ENCODE results near the gene CGB8. TPM values are rescaled to one million over a fixed set of nuclear protein-coding genes. Genes with fewer than 3 reads are reported as not detected.
A peak's percentile ranks its signal among the peaks of the same experiment; 100 is the strongest.

CGB8 gene
- total and polyA plus RNA-seq, 2 of the 8 experiments (the other 6 are each of a cell fraction or from before 2014, with no cell fraction given), result 0.09 TPM; not detected in 1

DNA sequence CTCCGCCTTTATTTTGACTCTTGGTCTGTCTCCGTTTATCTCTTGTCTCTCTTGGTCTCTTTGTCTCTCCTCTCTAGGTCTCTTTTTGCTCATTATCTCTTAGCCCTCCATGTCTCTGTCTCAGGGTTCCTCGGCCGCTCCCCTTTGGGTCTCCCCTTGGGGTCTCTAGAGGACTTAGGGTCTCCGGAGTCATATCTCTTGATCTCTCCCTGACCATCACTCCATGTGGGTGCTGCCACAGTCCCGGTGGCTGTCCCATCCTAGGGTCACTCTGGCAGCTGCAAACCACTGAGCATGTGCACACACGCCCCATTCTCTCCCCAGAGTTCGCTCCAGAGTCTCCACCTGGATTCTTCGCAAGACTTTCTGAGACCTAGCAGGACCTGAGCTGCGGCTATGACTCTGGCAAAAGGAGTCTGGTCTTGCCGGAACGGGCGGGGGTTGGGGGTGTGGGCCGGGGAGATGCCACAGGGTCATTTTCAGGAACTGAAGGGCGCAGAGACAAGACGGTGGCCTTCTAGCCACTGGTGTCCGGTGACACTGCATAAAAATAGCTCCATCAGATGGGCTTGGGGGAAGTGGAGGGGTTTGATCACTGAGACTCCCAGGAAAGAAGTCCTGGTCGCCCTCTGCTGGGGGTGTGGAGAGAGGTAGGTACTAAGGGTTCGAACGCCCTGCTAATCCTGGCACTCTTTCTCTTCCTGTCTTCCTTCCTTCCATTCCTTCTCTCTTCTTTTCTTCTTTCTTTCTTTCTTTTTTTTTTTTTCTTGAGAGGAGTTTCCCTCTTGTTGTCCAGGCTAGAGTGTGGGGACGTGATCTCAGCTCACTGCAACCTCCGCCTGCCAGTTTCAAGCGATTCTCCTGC, 24.8 kb upstream of the CGB8 start:
- Histone ChIP-seq H3K27me3 (replicated peaks in 1 of 4; ENCODE audit: control insufficient read depth in 3 of 4, extremely low read depth in 1 of 4, insufficient read depth in 3 of 4, low read length in 3 of 4) (peaks cover 26 to 49% (median 47%) of the 10 kb centered on the region in 4 experiments), H2AK5ac (ENCODE audit: low read depth, low read length) (no peak overlapping the region), H3K14ac (ENCODE audit: insufficient read length) (no peak overlapping the region), H3K4me1 (replicated peaks in 1 of 4; ENCODE audit: control insufficient read depth in 3 of 4, insufficient read depth in 4 of 4, low read length in 3 of 4) (peaks cover 0 to 2% (median 0%) of the 10 kb centered on the region in 4 experiments; a peak in 2 of 7 replicates), H4K91ac (replicated peaks; ENCODE audit: insufficient read length, low read length) (no peak overlapping the region), H3K9me3 (ENCODE audit: insufficient read depth in 2 of 2, low read depth in 1 of 2, low read length in 1 of 2) (peaks cover 0 to 5% of the 10 kb centered on the region in 2 experiments; a peak in 1 of 4 replicates), H4K5ac (ENCODE audit: insufficient read length, low read depth, low read length) (no peak overlapping the region), H4K8ac (ENCODE audit: extremely low read depth, insufficient read depth, low read length) (no peak overlapping the region; the same call in 1 of the 2 replicates), H2BK15ac (ENCODE audit: low read length) (no peak overlapping the region), H3K4me2 (ENCODE audit: insufficient read depth in 1 of 2, low read depth in 2 of 2, low read length in 2 of 2) (no peak overlapping the region; a peak in 1 of 4 replicates), H2BK120ac (replicated peaks; ENCODE audit: low read depth, low read length) (no peak overlapping the region), H3K4ac (replicated peaks; ENCODE audit: insufficient read length, low read depth, low read length) (no peak overlapping the region), H3K79me1 (ENCODE audit: low read depth, low read length) (no peaks in the 10 kb centered on the region), H4K20me1 (replicated peaks in 1 of 2; ENCODE audit: control insufficient read depth in 1 of 2, insufficient read depth in 2 of 2, low read length in 2 of 2) (no peaks in the 10 kb centered on the region), H3K9ac (replicated peaks in 1 of 4; ENCODE audit: extremely low read depth in 1 of 4, low read depth in 3 of 4, low read length in 3 of 4) (no peak overlapping the region), H3K56ac (replicated peaks; ENCODE audit: insufficient read length, low read depth, low read length) (no peak overlapping the region), H2BK20ac (ENCODE audit: low read length) (no peak overlapping the region), H3K18ac (ENCODE audit: extremely low read depth, low read length) (no peak overlapping the region), H3K23me2 (ENCODE audit: low read depth, low read length) (no peaks in the 10 kb centered on the region; the same call in 1 of the 2 replicates), H2BK5ac (ENCODE audit: low read depth, low read length) (no peak overlapping the region), H3K27ac (ENCODE audit: low read depth, low read length) (no peak overlapping the region), H2AFZ (ENCODE audit: low read length) (no peak overlapping the region), H2BK12ac (ENCODE audit: low read depth, low read length) (no peak overlapping the region), H3K23ac (ENCODE audit: insufficient read length) (no peak overlapping the region), H3K79me2 (ENCODE audit: control insufficient read depth in 1 of 2, insufficient read depth in 2 of 2, low read length in 2 of 2) (no peaks in the 10 kb centered on the region), H3K4me3 (ENCODE audit: extremely low read depth in 1 of 4, insufficient read depth in 2 of 4, low read depth in 3 of 4, low read length in 4 of 4) (no peak overlapping the region), H3K36me3 (ENCODE audit: control insufficient read depth in 2 of 4, insufficient read depth in 4 of 4, low read length in 3 of 4) (peaks cover 0 to 4% (median 0%) of the 10 kb centered on the region in 4 experiments; a peak in 1 of 8 replicates)
- POLR2A ChIA-PET (ENCODE audit: partially characterized antibody), result interaction anchor here (0.7 to 1.5 kb wide), 5 partner anchors 13 to 140 kb away, joined by 3 to 8 read pairs (median 3); no protein-coding TSS in a partner anchor
- CTCF ChIA-PET (ENCODE audit: partially characterized antibody), result interaction anchor here (0.6 to 3.8 kb wide), 25 partner anchors 8 to 152 kb away, joined by 3 to 26 read pairs (median 5); partner anchors contain the start of genes CGB7, NTF4 and RUVBL2
- FAIRE-seq (no peak), DNase-seq (ENCODE audit: low read depth in 1 of 2, low spot score in 2 of 2) (peak in 1 of 2 experiments; percentile 60)
- 76% methylated on average over 23 of the region's 23 CpGs; no CpG with 5 or more reads in 1 of the 2 experiments for WGBS, 2 experiments (ENCODE audit: extremely low coverage in 1 of 2, insufficient coverage in 1 of 2, insufficient read length in 1 of 2, insufficient replicate concordance in 2 of 2, low coverage in 1 of 2, low lambda C conversion rate in 2 of 2, missing lambda C conversion rate in 1 of 2)
- TF ChIP-seq RNF2 (IDR thresholded peaks at IDR 0.05; ENCODE audit: borderline replicate concordance, low read depth, low read length, missing control alignments, poor library complexity, severe bottlenecking), result no peak
- TF ChIP-seq NANOG (IDR thresholded peaks at IDR 0.05; ENCODE audit: insufficient read depth, low read depth, low read length, poor library complexity, severe bottlenecking), result no peak
- no peak for TF ChIP-seq RBBP5 (IDR thresholded peaks at IDR 0.05; ENCODE audit: borderline replicate concordance, low read depth, low read length)
- no peak for TF ChIP-seq BRCA1 (IDR thresholded peaks at IDR 0.05; ENCODE audit: low read depth, low read length)
- TF ChIP-seq, protein P1, sequence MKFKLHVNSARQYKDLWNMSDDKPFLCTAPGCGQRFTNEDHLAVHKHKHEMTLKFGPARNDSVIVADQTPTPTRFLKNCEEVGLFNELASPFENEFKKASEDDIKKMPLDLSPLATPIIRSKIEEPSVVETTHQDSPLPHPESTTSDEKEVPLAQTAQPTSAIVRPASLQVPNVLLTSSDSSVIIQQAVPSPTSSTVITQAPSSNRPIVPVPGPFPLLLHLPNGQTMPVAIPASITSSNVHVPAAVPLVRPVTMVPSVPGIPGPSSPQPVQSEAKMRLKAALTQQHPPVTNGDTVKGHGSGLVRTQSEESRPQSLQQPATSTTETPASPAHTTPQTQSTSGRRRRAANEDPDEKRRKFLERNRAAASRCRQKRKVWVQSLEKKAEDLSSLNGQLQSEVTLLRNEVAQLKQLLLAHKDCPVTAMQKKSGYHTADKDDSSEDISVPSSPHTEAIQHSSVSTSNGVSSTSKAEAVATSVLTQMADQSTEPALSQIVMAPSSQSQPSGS (IDR thresholded peaks at IDR 0.05; ENCODE audit: low read length), result no peak
- no peak for TF ChIP-seq POLR2AphosphoS5 (IDR thresholded peaks at IDR 0.05; ENCODE audit: low read depth, low read length)

All from H1 (cell line).